Transverse colon (tissue), 3 donors: ENCODE measurements around the gene SIK3.

Experiments
- CTCF ChIP-seq, 5 experiments: fragments of 200-600 bp in 3 of 5; fragments of 450-650 bp in 2 of 5; sonication (generic) in 3 of 5; IDR thresholded peaks; 1 replicate in 2 of 5; 2 replicates in 3 of 5; pipeline ENCODE4 v1.5.1; 2016 to 2017; ENCODE audit warnings: antibody characterized with exemption in 5 of 5, inconsistent platforms in 3 of 5, mild to moderate bottlenecking in 2 of 5, moderate library complexity in 1 of 5
- EP300 ChIP-seq: sonication (generic); formaldehyde crosslinking; IDR thresholded peaks from one replicate; pipeline ENCODE4 v1.6.1; 2017; ENCODE audit warnings: antibody characterized with exemption, low read depth
- POLR2A ChIP-seq: fragments of 450-650 bp; IDR thresholded peaks from one replicate; pipeline ENCODE4 v1.6.1; 2016; ENCODE audit warnings: antibody characterized with exemption, mild to moderate bottlenecking, moderate library complexity

GRCh38 chr11:116853461-116854073 is 244.7 kb downstream of the SIK3 start:
- no peak for TF ChIP-seq CTCF (IDR thresholded peaks at IDR 0.05)
- no peak for TF ChIP-seq EP300
- TF ChIP-seq POLR2A: no peak
